ENCODE measurements around the gene LRRN4.
"Not testable (repeated sequence)": the region's sequence is repeated elsewhere in the genome, so short reads cannot be mapped to it uniquely, and the experiment has no call there.

The LRRN4 gene

DNA sequence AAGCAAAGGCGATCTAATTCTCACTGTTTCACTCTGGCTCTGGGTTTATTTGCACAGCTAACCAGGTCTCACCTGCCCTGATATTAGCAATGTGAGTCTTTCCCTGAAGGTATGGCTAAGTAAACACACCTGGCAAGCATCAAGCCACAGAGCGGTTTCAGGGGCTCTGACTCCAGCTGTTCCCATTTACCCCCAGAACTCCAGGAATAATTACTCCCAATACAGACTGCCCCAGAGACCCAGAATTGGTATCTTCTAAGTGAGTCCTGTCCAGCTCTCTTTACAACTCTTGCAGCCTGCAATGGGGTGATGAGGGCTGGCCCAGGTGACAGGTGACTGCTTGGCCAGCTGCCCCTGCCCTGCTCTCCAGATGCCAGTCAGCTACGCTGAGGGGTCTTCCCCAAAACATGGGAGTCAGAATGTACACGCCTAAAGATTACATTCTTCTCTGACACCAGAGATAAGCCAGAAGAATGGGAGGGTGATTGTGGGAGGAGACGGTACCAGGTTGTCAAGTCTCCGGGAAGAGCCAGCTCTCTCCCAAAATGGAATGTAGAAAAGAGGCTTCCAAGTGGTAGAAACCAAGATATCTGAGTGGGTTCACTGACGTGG is 4.9 kb upstream of the LRRN4 start:
- peak; percentile 73 for DNase-seq

DNA sequence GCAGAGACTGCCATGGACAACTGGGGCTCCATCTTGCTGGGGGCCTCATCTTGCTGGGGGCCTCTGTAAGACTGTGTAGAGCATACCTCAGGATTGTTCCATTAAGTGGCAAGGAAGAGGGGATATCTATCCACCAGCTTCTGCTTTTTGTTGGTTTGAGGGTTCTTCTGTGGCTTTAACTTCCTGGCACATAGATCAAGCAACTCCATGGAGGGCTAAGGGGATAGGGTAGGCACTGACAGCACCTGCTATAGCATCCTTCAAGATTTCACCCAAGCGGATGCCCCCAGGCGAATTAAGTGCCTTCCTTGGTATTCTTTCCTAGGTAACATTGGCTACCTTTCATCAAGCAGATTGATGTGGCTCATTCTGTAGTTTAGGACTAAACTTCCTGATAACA is 3.8 kb upstream of the LRRN4 start:
- DNase-seq: no peak

DNA sequence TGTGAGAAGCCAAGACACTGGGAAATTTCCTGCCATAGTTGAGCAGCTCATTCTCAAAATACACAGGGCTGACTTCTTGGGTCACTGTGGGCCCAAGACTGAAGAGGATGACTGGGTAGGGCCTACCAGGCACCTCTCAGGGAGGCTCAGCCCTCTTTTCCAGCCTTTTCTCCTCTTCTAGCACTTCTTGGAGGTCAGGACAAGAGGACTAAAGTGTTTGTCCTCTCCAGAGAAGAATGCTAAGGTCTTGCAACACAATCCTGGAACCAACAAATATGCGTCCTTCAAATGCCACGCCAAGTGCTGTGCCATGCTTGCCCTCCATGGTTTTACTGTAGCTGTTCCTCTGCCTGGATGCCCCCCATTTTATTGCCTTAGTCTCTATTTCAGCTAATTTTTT is 3.3 kb upstream of the LRRN4 start:
- DNase-seq: no peak

DNA sequence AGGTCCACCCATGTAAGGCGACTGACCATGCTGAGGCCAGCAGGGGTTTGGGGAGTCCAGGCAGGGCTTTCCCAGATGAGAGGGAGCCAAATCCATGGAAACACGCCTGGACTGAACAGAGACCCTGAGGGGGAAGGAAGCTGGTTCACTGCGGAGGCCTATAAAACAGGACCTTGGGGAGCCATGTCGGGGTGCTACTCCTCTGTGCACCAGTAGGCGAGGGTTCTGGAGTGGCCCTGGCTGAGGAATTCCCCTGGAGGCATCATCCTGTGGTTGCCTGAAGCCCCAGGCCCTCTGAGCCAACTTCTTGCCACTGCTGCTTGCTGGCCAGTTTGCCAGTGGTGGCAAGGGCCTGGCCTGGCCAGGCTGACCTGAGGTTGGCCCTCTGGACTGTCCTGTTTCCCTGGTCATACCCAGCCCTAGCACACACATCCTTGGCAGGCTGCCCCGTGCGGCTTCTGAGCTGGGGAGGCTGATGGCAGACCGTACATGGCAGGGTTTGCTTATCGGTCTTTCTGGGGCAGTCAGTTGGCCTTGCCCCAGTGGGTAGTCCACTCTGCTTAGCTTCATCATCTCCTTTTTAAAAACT is 2.2 kb upstream of the LRRN4 start:
- DNase-seq: no peak

DNA sequence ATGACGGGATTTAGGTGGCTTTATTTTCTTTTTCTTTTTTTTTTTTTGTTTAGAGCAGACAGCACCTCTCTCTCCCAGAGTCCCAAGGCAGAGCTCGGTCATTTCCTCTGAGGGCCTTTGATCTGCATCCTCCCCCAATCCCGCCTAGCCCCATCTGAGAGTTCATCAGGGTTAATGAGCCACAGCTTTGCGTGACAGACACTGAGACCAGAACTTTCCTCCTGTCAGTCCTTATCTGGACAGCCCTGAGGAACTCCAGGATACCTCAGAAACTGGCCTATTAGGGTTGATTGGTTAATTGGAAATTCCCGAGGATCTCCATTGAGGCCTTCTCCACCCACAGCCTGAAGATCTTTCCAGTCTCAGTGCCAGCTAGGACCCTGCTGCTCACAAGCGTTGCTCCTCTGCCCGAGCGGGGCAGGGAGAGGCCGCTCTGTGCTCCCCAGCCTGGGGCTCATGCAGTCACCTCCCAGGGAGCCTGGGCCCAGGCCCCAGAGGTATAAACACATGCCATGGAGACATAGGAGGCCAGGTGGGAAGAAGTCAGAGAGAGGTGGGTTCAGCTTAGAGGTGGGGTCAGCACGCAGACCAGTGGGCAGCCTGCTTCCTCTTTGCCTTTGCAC is 1.4 kb upstream of the LRRN4 start:
- DNase-seq: no peak

DNA sequence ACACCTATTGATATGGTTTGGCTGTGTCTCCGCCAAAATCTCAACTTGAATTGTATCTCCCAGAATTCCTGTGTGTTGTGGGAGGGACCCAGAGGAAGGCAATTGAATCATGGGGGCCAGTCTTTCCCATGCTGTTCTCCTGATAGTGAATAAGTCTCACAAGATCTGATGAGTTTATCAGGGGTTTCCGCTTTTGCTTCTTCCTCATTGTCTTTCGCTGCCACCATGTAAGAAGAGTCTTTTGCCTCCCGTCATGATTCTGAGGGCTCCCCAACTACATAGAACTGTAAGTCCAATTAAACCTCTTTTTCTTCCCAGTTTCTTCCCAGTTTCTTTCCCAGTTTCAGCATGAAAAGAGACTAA is 810 bp upstream of the LRRN4 start:
- not testable (repeated sequence) for DNase-seq

DNA sequence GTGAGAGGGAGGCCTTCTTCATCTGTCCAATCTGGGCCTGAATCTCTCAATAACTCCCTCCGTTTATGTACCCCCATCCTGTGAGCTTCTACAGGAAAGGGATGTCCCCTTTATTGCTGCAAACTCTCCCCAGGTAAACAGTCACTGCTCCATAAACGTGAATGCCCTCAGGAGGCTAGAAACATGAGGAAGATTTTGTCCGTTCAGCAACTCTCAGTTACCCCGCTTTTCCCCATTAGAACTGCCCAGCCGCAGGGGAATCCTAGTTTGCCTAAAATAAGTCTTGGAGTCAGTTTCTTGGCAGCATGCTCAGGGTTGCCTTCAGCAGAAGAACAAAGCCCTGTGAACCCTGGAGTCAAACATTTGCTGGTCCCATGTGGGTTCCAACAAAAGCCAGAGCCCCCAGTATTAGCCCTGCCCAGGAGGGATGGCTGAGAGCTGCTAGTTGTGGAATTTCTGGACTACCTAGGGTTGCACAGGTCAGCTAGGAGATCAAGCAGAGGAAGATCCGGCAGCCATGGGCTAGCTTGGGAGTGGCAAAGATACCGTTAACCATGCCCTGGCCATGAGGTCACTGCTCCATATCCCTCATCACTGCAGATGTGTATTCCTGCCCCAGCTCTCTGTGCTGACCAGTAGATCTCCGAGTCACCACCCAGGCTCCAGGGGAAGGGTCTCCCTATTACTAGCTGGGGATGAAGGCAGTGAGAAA is 640 bp downstream of the LRRN4 start:
- no peak for DNase-seq

DNA sequence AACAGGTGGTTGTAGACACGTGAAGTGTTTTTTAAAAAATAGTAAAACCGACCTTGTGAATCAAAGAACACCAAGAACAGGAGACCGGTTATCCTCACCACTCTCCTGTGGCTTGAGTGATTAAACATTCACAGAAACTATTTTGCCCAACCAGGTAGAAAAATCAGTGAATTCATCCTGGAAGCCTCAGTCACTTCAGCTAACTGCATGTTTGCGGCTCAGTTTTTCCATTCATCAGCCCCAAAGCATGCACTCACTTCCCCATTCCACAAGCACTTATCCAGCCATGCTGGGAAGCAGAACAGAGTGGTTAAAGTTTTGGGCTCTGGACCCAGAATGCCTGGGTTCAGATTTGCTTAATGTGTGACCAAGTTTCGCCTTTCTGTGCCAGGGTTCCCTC is 2.4 kb downstream of the LRRN4 start:
- DNase-seq: no peak

DNA sequence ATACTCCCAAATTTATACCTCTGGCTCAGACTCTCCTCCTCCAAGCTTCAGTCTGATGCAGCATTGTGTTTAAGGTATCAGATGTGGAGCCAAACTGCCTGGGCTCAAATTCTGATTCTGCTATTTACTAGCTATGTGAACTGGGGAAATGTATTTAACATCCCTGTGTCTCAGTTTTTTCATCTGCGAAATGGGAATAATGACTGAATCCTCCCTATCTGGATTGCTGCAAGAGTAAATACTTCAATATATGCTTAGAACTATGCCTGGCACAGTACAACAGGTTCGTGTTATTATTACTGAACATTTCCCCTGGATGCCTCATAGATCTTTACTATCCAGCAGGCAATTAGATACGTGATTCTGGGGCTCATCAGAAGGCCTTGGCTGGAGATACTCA is 5.5 kb downstream of the LRRN4 start:
- no peak for DNase-seq

DNA sequence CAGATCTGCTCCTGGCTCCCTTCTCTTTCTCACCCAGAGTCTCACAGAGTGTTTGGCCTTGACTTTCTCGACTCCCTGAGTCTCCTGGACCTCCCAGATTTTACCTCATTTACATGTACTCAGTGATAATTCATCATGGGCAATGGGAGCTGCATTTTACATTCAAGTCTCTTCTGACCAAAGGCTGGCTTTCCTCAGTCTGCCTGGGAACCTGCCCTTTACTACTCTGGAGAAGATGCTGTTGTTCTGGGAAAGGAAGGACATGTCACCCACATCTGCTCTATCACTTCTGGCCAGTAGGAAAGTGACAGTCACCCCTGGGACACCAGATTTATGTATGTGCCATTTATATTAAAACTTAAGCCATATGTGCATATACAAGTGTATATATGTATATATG is 7.4 kb downstream of the LRRN4 start:
- no peak for DNase-seq

DNA sequence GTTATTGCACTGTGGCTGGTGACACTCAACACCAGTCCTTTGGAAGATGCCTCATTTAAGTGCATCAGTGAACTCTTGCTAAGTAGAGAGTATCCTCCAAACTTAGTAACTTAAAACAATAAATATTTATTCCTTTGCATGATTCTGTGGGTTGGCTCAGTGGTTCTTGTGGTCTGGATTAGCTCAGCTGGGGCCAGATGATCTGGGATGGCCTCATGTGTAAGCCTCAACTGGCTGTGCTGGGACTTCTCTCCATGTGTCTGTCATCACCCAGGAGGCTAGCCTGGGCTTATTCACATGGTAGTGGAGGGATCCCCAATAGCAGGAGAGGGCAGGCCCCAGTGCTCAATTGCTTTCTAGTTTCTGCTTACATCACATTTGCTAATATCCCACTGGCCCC is 8.3 kb downstream of the LRRN4 start:
- DNase-seq: no peak

DNA sequence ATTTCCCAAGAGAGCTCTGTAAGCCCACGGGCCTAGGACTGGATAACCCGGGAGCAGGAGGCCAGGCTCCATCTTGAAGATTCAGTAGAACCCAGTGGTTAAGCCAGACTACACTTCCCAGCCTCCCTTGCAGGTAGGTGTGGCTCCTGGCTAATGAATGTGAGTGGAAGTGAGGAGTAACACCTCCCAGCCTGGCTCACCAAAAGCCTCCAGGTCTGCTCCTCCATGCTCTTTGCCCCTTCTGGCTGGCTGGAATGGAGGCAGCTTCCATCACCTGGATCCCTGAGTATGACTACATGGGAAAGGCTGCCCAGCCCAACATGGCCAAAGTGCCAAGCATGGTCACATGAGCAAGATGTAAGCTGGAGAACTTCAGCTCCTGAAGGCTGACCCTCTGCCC is 9.7 kb downstream of the LRRN4 start:
- no peak for DNase-seq

DNA sequence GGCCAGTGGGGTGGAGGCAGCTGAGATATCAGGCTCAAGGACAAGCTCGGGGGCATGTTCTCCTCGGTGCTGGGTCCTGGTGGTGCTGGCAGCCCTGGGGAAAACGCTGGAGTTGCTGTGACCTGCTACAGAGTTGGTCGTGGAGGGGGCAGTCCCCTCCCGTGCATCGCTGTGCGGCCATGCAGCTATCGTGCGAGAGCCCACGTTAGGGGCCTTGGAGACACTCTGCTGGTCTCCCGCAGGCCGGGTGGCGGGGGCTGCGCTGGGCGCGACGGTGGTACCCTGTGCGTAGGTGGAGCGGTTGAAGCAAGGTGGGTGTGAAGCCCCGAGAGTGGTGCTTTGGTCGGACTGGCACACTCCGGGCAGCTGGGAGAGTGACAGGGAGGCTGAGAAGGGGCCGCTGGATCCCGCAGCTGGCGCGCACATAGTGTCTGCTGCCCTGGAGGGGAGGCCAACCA is 12.0 kb downstream of the LRRN4 start:
- DNase-seq: no peak

DNA sequence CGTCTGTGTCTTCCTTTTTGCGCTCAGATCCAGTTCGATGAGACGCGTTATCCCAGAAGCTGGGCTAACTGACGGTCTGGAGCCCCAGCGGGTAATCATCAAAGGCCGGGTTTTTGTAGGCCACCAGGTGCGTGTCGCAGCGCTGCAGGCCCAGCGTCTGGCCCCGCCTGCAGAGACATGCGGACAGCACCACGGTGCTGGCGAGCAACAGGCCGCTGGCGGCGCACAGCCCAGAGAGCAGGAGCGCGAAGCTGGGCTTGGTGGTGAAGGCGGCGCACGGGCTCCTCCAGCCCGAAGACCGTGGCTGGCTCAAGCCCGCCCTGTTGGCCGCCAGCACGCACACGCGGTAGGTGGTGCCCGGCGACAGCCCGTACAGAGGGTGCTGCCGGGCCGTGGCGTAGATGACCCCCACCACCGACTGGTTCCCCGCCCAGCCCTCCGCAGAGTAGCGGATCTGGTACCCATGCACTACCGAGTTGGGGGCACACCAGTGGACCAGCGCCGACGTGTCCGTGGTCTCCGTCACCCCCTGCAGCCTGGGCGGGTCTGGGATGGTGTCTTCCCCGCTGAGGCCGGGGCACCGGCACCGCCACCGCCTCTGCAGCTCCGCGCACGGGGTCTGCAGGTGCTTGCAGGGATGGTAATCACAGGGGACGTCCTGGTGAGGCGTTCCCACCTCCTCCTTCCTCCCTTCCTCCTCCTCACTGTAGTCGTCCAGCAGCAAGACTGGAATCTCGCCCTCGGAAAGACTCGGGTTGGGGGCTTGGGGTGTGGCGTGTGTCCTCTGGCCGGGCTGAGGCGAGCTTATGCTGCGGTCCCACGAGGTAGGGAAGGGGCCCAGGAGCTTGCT is 12.7 kb downstream of the LRRN4 start:
- no peak for DNase-seq

DNA sequence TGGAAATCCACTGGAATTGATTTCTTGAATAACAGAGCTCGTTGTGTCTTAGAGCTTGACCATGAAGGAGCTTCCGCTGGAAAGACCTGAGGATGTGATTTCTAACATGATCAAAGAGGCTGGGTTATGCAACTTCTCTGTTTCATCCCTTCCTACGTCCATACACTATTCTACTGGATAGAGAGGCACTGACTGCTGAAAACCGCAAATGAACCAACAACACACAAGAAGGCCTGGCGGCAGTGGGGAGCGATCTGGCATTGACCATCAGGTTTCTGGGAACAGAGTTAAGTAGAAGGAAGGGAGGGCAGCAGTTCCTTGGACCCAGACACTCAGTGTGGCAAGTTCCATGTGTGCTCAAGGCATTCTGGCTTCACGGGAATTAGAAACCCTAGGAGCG is 13.3 kb downstream of the LRRN4 start:
- DNase-seq: no peak

DNA sequence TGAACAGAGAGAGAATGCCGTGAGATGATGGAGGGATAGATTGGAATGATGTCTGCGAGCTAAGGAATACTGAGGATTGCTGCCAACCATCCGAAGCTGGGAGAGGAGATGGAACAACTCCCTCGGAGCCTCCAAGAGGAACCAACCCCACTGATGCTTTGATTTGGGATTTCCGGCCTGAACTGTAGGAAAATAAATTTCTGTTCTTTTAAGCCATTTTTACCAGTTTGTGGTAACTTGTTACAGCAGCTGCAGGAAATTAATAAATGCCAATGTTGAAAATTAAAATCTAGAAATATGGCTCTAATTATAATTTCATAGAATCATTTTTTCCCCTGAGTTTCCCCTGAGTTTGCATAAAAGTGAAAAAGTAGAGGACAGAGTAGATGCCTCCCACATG is 14.1 kb downstream of the LRRN4 start:
- DNase-seq: no peak

DNA sequence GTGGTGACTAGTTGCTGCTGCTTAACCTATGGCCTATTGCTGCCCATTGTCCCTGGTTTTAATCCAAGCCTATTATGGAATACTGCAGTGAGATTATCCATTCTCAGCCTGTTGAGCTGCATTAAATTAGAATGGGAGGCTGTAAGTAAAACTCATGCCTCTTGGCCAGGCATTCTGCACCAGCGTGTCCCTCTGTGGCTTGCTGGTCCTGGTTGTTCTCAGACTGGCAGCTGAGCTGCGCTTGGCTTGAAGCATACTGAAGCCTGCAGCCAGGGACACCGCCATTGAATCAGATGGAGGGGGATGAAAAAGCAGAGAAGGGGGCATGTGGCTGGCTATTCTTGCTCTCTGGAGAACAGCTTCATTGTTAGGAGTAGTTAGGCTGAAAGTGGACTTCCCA is 15.6 kb downstream of the LRRN4 start:
- DNase-seq: no peak

DNA sequence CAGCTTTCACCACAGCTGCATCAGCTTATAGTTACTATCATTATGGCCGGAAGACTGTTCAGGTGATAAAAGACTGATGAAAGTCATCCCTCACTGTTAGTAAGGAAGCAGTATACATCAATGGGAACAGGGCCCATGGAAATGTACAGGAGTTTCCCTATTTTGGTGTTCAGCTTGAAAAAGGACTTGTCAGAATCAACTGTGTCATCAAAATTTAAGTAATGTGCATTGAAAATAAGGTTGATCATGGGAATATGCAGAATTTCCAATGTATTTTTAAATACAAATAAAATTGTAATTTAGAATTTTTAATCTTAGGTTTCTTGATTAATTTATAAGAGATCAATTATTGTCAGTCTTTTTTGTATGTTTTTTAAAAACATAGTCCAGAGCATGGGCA is 16.8 kb downstream of the LRRN4 start:
- no peak for DNase-seq

DNA sequence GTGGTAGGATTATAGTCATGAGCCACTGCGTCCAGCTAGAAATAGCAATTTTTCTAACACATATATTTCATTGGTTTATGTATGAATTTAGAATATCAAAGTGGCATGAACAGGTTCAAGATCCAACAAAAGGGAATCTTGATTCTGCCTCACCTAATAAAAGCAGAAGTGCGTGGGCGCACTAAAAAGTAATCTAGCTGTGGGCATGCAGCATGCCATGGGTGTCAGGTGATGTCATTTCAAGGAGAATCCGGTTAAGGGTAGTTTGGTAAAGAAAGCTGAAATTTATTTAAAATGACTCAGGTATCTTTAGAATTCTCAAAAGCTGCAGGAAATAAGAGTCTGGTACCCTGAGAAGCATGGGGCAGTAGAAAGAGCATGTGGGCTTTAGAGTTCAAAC is 17.6 kb downstream of the LRRN4 start:
- no peak for DNase-seq

DNA sequence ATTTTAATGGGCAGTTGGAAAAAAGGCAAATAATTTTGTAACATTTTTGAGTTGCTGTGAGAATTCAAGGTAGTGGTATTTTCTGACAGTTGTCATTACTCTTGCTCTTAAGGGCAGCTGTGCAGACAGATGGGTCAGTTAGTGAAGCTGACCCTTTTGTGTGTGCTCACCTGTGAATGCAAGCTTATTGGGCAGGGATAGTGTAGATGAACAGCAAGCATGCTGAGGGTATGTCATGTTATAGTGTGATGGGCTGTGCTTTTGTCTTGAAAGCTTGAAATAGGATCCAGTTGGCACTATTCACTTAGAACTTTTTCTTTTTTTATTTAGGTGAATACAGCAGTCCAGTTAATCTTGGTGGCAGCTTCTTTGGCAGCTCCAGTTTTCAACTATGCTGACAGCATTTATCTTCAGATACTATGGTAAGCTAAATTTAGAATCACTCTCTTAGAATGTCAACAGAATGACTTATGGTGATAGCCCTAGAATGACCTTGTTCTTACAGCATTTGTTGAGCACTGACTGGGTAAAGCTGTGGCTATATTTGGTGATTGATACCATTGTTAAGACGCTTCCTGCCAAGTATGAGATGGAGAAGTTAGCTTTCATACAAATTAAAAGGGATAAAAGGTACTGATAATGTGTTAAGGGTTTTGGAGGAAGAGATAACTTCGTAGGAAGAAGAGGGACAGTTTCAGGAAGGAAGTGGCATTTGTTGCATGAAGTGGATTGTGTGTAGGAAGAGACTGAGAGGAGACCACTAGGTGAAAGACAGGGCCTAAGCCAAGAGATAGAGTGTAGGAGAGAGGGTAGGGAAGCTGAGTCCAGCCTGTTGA is 19.5 kb downstream of the LRRN4 start:
- DNase-seq: no peak

DNA sequence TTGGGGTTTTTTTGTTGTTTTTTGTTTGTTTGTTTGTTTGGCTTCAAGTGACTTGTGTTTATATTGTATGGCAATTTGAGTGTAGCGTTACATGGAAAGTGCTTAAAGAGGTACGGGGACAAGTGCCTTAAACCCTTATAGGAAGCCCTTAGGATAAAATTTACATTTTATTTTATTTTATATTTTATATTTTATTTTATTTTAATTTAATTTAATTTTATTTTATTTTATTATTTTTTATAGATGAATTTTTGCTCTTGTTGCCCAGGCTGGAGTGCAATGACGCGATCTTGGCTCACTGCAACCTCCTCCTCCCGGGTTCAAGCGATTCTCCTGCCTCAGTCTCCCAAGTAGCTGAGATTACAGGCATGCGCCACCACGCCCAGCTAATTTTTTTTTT is 21.0 kb downstream of the LRRN4 start:
- not testable (repeated sequence) for DNase-seq

DNA sequence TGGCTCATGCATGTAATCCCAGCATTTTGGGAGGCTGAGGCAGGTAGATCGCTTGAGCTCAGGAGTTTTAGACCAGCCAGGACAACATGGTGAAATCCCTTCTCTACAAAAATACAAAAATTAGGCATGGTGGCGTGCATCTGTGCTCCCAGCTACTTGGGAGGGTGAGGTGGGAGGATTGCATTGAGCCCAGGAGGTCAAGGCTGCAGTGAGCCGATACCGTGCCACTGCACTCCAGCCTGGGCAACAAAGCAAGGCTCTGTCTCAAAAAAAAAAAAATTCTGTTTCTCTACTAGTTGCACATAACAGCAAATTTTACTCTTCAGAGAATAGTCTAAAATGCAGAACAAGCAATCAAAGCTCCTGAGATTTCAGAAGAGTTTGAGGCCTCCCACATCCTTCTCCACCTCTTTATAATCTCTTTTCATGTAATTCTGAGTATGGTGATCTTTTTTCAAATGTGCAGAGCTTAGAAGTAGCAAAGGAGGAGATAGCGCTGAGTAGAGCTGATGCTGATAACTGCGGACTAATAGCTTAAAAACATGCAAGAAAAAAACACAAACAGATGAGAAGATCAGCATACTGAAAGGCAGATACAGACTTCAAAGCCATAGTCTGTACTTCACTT is 23.3 kb downstream of the LRRN4 start:
- DNase-seq: no peak
